ENCODE data around the gene TRRAP.

The TRRAP gene

DNA sequence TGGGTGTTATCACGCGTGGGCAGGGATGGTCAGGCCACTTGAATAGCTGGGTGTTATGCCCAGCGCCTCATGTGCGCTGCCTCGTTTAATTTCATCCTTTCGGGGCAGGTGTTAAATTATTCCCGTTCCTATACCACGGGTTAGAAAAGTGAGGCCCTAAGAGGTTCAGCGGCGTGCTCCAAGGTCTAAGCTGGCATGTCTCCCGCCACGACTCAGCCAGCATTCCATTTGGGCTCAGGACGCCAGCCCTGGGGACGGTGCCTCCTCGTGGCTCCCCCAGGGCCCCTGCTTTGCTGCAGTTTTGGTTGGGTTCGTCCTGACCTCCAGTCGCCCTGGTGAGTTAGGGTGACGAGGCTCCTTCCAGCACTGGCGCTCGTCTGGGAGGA lies 124.5 kb downstream of the TRRAP start:
- Histone ChIP-seq H4K91ac (ENCODE audit: low read length) (no peak overlapping the region), H2BK120ac (ENCODE audit: low read depth, low read length) (no peak overlapping the region), H3K4ac (ENCODE audit: low read depth in 1 of 2, low read length in 2 of 2) (no peak overlapping the region), H3K36me3 (ENCODE audit: control insufficient read depth in 1 of 2, insufficient read depth in 2 of 2, low read depth in 1 of 2, low read length in 2 of 2) (peaks cover 46 to 85% of the 10 kb centered on the region in 2 experiments), H3K23ac (ENCODE audit: low read length in 2 of 2) (no peak overlapping the region), H3K79me1 (replicated peaks; ENCODE audit: low read length, poor library complexity, severe bottlenecking) (peaks cover 23% of the 10 kb centered on the region), H2BK15ac (ENCODE audit: low read depth, poor library complexity, severe bottlenecking) (no peak overlapping the region), H2AFZ (ENCODE audit: low read depth, low read length) (no peak overlapping the region), H3K27ac (ENCODE audit: low read length, poor library complexity, severe bottlenecking) (peak overlapping the region; percentile 99), H3K9ac (ENCODE audit: low read length) (no peak overlapping the region), H3K9me3 (ENCODE audit: control insufficient read depth, low read length) (no peaks in the 10 kb centered on the region), H3K4me1 (ENCODE audit: control insufficient read depth, insufficient read depth, low read depth, low read length) (peaks cover 46% of the 10 kb centered on the region), H4K8ac (ENCODE audit: low read length) (no peak overlapping the region), H3K18ac (ENCODE audit: low read depth in 1 of 2, low read length in 2 of 2) (no peak overlapping the region), H2AK5ac (ENCODE audit: low read length, severe bottlenecking) (peak overlapping the region; percentile 69), H2BK5ac (ENCODE audit: low read depth, low read length, poor library complexity, severe bottlenecking) (peak overlapping the region; percentile 11), H3K27me3 (ENCODE audit: control insufficient read depth in 1 of 2, insufficient read depth in 1 of 2, low read length in 2 of 2) (no peaks in the 10 kb centered on the region), H2BK12ac (ENCODE audit: low read length in 2 of 2) (no peak overlapping the region), H3K4me3 (ENCODE audit: insufficient read depth in 1 of 2, low read depth in 1 of 2, low read length in 2 of 2) (no peak overlapping the region), H3K14ac (ENCODE audit: low read length in 2 of 2) (no peak overlapping the region), H3K4me2 (ENCODE audit: low read length, poor library complexity, severe bottlenecking) (no peak overlapping the region)
- 95% methylated on average over 20 of the region's 20 CpGs for WGBS
- no peak for DNase-seq

- Histone ChIP-seq H2AFZ (ENCODE audit: low read depth, low read length) (no peak overlapping the region), H3K4me3 (ENCODE audit: insufficient read depth in 1 of 2, low read depth in 1 of 2, low read length in 2 of 2) (no peak overlapping the region), H3K9ac (ENCODE audit: low read length) (no peak overlapping the region), H3K18ac (ENCODE audit: low read depth in 1 of 2, low read length in 2 of 2) (no peak overlapping the region), H3K4me1 (ENCODE audit: control insufficient read depth, insufficient read depth, low read depth, low read length) (peaks cover 49% of the 10 kb centered on the region), H3K27me3 (ENCODE audit: control insufficient read depth in 1 of 2, insufficient read depth in 1 of 2, low read length in 2 of 2) (no peaks in the 10 kb centered on the region), H2AK5ac (ENCODE audit: low read length, severe bottlenecking) (peak overlapping the region; percentile 54), H3K14ac (ENCODE audit: low read length in 2 of 2) (no peak overlapping the region), H3K23ac (ENCODE audit: low read length in 2 of 2) (no peak overlapping the region), H4K91ac (ENCODE audit: low read length) (no peak overlapping the region), H2BK15ac (ENCODE audit: low read depth, poor library complexity, severe bottlenecking) (no peak overlapping the region), H3K4me2 (ENCODE audit: low read length, poor library complexity, severe bottlenecking) (no peak overlapping the region), H3K4ac (ENCODE audit: low read depth in 1 of 2, low read length in 2 of 2) (no peak overlapping the region), H2BK120ac (ENCODE audit: low read depth, low read length) (no peak overlapping the region), H3K27ac (ENCODE audit: low read length, poor library complexity, severe bottlenecking) (peak overlapping the region; percentile 99), H3K79me1 (replicated peaks; ENCODE audit: low read length, poor library complexity, severe bottlenecking) (peaks cover 26% of the 10 kb centered on the region), H2BK5ac (ENCODE audit: low read depth, low read length, poor library complexity, severe bottlenecking) (peak overlapping the region; percentile 60), H3K36me3 (ENCODE audit: control insufficient read depth in 1 of 2, insufficient read depth in 2 of 2, low read depth in 1 of 2, low read length in 2 of 2) (peaks cover 52 to 85% of the 10 kb centered on the region in 2 experiments), H2BK12ac (ENCODE audit: low read length in 2 of 2) (no peak overlapping the region), H3K9me3 (ENCODE audit: control insufficient read depth, low read length) (no peaks in the 10 kb centered on the region), H4K8ac (ENCODE audit: low read length) (no peak overlapping the region)
- DNase-seq = no peak
- WGBS = 95% methylated on average over 15 of the region's 15 CpGs
These were observed 125.1 kb downstream of the TRRAP start for GRCh38 chr7:99003419-99003818.

- Histone ChIP-seq H2AFZ (ENCODE audit: low read depth, low read length) (no peak overlapping the region), H3K36me3 (ENCODE audit: control insufficient read depth in 1 of 2, insufficient read depth in 2 of 2, low read depth in 1 of 2, low read length in 2 of 2) (peaks cover 54 to 85% of the 10 kb centered on the region in 2 experiments), H3K4me3 (ENCODE audit: insufficient read depth in 1 of 2, low read depth in 1 of 2, low read length in 2 of 2) (no peak overlapping the region), H4K91ac (ENCODE audit: low read length) (no peak overlapping the region), H3K9me3 (ENCODE audit: control insufficient read depth, low read length) (no peaks in the 10 kb centered on the region), H3K14ac (ENCODE audit: low read length in 2 of 2) (no peak overlapping the region), H2BK15ac (ENCODE audit: low read depth, poor library complexity, severe bottlenecking) (no peak overlapping the region), H2AK5ac (ENCODE audit: low read length, severe bottlenecking) (peak overlapping the region; percentile 27), H2BK5ac (ENCODE audit: low read depth, low read length, poor library complexity, severe bottlenecking) (no peak overlapping the region), H3K27me3 (ENCODE audit: control insufficient read depth in 1 of 2, insufficient read depth in 1 of 2, low read length in 2 of 2) (no peaks in the 10 kb centered on the region), H3K4me1 (ENCODE audit: control insufficient read depth, insufficient read depth, low read depth, low read length) (peaks cover 49% of the 10 kb centered on the region), H3K18ac (ENCODE audit: low read depth in 1 of 2, low read length in 2 of 2) (no peak overlapping the region), H3K4ac (ENCODE audit: low read depth in 1 of 2, low read length in 2 of 2) (no peak overlapping the region), H3K4me2 (ENCODE audit: low read length, poor library complexity, severe bottlenecking) (no peak overlapping the region), H3K9ac (ENCODE audit: low read length) (no peak overlapping the region), H2BK120ac (ENCODE audit: low read depth, low read length) (no peak overlapping the region), H2BK12ac (ENCODE audit: low read length in 2 of 2) (no peak overlapping the region), H4K8ac (ENCODE audit: low read length) (no peak overlapping the region), H3K79me1 (replicated peaks; ENCODE audit: low read length, poor library complexity, severe bottlenecking) (peaks cover 29% of the 10 kb centered on the region), H3K23ac (ENCODE audit: low read length in 2 of 2) (no peak overlapping the region), H3K27ac (ENCODE audit: low read length, poor library complexity, severe bottlenecking) (peak overlapping the region; percentile 19)
- DNase-seq = no peak
- 97% methylated on average over 8 of the region's 8 CpGs for WGBS
These were observed 125.9 kb downstream of the TRRAP start for GRCh38 chr7:99004216-99004615.

DNA sequence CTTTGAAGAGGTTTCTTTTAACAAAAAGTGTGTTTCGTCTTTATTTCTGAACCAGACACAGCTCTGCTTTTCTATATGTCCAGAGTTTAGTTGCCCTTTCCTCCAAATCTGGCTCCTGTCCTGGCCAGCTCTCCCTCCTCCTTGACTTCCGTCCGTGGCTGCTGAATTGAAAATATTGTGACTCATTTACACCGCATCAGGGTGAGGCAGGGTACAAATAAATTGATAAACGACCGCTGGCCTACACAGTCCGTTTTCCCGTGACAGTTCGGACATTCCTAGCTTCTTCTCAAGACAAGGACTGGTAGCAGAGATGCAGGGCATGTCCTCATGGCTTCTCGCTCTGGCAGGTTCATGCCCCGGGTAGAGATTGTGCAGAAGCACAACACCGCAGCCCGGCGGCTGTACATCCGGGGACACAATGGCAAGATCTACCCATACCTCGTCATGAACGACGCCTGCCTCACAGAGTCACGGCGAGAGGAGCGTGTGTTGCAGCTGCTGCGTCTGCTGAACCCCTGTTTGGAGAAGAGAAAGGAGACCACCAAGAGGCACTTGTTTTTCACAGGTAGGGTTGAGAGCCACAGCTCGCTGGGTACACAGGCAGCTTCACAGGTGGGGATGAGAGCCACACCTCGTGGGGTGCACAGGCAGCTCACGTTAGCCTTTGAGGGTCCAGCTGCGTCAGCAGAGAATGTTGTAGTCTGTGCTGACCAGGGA lies 126.6 kb downstream of the TRRAP start:
- Histone ChIP-seq H3K14ac (ENCODE audit: low read length in 2 of 2) (no peak overlapping the region), H3K36me3 (ENCODE audit: control insufficient read depth in 1 of 2, insufficient read depth in 2 of 2, low read depth in 1 of 2, low read length in 2 of 2) (peaks cover 56 to 84% of the 10 kb centered on the region in 2 experiments), H3K9me3 (ENCODE audit: control insufficient read depth, low read length) (no peaks in the 10 kb centered on the region), H3K4me2 (ENCODE audit: low read length, poor library complexity, severe bottlenecking) (no peak overlapping the region), H2BK120ac (ENCODE audit: low read depth, low read length) (no peak overlapping the region), H3K4me1 (ENCODE audit: control insufficient read depth, insufficient read depth, low read depth, low read length) (peaks cover 49% of the 10 kb centered on the region), H3K23ac (ENCODE audit: low read length in 2 of 2) (no peak overlapping the region), H3K27ac (ENCODE audit: low read length, poor library complexity, severe bottlenecking) (peak overlapping the region; percentile 7), H3K27me3 (ENCODE audit: control insufficient read depth in 1 of 2, insufficient read depth in 1 of 2, low read length in 2 of 2) (no peaks in the 10 kb centered on the region), H2AK5ac (ENCODE audit: low read length, severe bottlenecking) (peak overlapping the region; percentile 27), H2BK5ac (ENCODE audit: low read depth, low read length, poor library complexity, severe bottlenecking) (no peak overlapping the region), H2BK12ac (ENCODE audit: low read length in 2 of 2) (no peak overlapping the region), H2AFZ (ENCODE audit: low read depth, low read length) (no peak overlapping the region), H4K8ac (ENCODE audit: low read length) (no peak overlapping the region), H3K18ac (ENCODE audit: low read depth in 1 of 2, low read length in 2 of 2) (no peak overlapping the region), H2BK15ac (ENCODE audit: low read depth, poor library complexity, severe bottlenecking) (no peak overlapping the region), H3K4me3 (ENCODE audit: insufficient read depth in 1 of 2, low read depth in 1 of 2, low read length in 2 of 2) (no peak overlapping the region), H3K9ac (ENCODE audit: low read length) (no peak overlapping the region), H3K4ac (ENCODE audit: low read depth in 1 of 2, low read length in 2 of 2) (no peak overlapping the region), H4K91ac (ENCODE audit: low read length) (no peak overlapping the region), H3K79me1 (replicated peaks; ENCODE audit: low read length, poor library complexity, severe bottlenecking) (peaks cover 30% of the 10 kb centered on the region)
- no peak for DNase-seq
- 95% methylated on average over 26 of the region's 26 CpGs for WGBS
